Measurements from ENCODE around the gene MFSD6.

DNA sequence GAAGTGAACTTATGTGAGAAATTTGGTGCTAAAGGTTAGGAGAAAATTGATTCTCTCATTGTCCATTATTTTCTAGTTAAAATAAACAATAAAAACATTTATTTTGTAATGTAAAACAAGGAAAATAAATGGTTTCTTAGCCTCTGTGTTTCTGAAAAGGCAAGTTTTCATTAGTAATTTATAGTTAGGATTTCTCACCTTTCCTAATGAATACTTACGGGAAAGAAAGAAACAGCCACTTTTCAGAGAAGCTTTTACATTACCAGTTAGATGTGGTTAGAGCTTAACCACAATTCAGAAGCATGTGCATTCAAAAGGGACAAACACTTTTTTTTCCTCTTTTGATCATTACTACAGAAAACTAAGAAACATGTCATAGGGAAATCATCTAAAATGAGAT, 107.5 kb downstream of the MFSD6 start:
- no peak for TF ChIP-seq POLR2A (IDR thresholded peaks at IDR 0.05)
- TF ChIP-seq, protein P1, sequence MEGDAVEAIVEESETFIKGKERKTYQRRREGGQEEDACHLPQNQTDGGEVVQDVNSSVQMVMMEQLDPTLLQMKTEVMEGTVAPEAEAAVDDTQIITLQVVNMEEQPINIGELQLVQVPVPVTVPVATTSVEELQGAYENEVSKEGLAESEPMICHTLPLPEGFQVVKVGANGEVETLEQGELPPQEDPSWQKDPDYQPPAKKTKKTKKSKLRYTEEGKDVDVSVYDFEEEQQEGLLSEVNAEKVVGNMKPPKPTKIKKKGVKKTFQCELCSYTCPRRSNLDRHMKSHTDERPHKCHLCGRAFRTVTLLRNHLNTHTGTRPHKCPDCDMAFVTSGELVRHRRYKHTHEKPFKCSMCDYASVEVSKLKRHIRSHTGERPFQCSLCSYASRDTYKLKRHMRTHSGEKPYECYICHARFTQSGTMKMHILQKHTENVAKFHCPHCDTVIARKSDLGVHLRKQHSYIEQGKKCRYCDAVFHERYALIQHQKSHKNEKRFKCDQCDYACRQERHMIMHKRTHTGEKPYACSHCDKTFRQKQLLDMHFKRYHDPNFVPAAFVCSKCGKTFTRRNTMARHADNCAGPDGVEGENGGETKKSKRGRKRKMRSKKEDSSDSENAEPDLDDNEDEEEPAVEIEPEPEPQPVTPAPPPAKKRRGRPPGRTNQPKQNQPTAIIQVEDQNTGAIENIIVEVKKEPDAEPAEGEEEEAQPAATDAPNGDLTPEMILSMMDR (IDR thresholded peaks at IDR 0.05) = no peak

Measured in thyroid gland (tissue), 4 donors.